Activated CD4-positive, alpha-beta T cell treated with anti-CD3 and anti-CD28 coated beads, Interleukin-2, Interleukin-4, amounts not matched to agents 100 ng/mL and 50 ng/mL, durations not matched to agents 16 hours and 8 hours (primary cell): ENCODE measurements around the gene PROS1.
A peak's percentile ranks its signal among the peaks of the same experiment; 100 is the strongest.

Source experiments
- DNase-seq: peaks from one replicate; pipeline ENCODE4 v3.0.0-alpha.2; 2020; ENCODE audit warnings: low spot score

PROS1 gene

DNA sequence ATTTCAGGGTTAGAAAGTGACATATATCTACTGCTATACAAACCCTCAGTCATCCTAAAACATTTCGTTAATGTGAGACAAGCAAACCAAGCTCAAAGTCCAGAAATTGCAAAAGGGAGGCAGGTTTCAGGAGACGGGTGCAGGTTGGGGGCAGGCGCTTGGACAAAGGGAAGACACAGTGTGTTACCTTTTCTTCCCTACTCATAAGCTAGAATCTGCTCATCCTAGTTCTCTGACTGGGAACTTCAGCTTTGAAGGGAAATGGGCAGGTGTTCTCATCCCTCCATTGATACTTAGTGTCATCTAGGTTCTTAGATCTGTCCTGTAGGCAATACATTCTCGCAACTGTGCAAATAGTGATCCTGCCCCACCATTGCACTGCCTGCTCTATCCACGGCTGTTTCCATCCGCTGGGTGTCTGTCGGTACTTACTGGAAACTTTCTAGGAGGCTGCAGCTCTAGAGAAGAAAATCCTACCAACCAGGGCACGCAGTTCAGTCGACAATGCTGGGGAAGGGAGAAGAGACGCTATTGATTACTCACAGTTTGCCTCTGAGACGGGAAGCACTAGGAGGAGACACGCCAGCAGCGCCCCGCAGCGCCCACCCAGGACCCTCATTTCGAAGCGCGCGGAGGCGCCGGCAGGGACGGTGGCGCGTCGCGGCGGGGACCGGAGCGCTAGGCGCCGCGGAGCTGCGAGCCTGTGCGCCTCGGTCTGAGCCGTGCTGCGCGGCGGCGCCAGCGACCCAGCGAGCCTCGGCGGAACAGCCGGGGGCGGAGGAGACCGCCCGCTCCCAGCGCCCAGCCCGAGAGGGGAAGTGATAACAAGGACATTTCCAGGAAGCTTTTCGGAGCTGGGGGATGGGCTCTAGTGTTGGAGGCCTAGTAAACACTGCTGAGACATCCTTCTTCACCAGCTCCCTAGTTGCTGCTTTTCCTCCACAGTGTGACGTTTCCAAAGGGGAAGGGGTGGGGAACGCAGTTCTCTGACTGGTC is at the start of gene PROS1:
Gene PROS1, minus strand, starts transcription at position 766 of the 996 bp plus-strand sequence. Its CDS starts 147 bp downstream, at position 619.
- DNase-seq: peak; percentile 41

DNA sequence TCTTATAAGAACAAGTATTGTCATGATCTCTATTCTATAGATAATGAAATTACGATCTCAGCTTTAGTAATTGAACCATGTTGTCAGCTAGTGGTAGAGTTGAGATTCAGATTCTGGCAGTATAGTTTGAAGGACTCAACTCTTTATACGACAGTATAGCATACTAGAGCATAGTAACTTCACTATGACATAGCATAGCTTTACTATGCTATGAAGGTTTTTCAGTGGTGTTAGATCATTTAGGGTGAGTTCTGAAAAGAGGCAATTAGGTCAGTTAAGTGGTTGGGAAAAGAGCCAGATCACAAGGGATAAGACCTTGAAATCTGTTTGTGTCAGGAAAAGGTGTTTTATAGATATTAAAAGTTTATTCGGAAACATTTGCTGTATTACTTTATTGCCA is 46.6 kb upstream of the PROS1 start:
- no peak for DNase-seq

DNA sequence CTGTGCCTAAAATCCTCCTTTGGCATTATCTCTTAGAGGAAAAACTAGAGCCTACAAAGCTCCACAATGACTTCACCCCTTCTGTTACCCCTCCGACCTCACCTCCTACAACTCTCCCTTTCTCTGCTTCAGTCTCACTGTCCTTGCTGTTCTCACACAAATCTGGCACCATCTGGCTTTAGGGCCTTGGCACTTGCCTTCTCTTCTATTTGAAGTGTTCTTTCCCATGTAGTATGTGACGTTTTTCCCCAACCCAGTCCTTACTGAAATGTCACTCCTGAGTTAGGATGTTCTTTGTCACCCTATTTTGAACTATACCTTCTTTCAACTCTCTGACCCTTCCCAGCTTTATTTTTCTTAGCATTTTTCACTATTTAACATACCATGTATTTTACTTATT is 46.0 kb upstream of the PROS1 start:
- DNase-seq: no peak

DNA sequence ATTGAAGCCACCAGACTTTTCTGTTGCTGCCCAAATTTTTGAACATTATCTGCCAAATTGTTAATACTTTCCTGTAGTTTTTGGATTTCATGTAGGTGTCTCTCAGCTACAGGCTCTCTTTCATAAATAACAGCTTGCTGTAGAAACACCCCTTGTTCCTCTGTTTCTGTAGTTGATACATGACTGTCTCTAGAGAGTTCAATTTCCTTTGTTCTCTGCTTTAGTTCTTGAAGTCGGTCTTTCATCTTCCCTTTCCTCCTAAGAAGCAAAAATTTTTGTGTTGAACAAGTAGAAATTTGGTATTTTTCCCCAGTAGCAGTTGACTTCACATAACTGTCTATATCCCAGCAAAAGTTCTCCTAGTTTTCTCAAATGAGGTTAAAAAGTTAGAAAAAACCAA is 41.3 kb upstream of the PROS1 start:
- no peak for DNase-seq

DNA sequence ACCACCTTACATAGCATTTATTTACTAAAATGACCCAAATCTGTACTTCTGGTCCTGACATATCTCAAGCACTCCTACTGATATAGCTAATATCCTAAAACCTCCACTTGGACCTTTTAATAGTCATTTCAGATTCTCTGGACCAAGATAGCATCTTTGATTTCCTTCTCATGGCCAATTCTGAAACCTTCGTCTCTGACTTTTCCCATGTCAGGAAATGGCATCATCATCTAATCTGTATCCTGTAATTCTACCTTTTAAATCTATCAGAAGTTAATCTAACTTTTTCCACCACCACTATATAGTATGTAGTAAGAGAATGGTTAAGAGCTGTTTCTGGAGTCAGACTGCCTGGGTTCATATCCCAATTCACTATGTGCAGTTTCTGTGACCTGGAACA is 38.5 kb upstream of the PROS1 start:
- peak; percentile 42 for DNase-seq

DNA sequence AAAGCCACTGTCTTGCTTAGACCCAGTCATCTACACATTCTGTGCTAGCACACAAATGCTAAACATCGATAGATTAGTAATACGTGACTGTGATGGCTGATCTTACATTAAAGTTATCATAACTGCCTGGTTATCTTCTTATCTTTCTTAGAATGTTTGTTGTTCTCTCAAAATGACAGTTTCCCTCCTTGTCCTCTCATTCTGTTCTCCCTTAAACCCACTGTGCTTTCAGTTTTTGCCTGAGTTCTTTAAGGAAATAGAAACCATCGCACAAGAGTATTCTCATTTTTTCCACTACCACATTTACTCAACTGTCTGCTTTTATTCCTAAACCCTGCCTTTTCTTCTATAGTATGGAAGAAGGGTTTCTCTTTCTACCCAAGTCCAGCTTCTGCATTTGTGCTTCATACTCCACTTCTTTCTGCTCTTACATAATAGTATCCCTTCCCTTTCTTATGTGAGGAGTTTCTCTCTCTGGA is 37.6 kb upstream of the PROS1 start:
- peak; percentile 82 for DNase-seq

DNA sequence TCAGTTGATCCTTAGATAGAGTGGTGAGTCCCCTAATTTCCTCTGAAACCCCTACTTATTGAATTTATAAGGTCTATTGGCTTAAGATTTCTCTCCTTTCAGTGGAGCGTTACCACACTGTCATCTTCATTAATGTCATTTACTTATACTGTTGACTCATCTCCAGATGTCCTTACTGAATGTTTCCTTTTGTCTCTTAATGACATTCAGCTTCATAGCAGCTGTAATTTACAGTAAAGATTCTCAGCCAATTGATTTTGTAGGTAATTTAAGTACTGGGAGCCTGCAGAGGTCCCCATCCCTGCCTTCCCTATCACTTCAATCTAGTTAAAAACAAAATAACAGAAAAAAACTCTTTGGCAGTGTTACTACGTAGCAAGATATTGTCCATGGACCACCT is 35.9 kb upstream of the PROS1 start:
- peak; percentile 16 for DNase-seq

DNA sequence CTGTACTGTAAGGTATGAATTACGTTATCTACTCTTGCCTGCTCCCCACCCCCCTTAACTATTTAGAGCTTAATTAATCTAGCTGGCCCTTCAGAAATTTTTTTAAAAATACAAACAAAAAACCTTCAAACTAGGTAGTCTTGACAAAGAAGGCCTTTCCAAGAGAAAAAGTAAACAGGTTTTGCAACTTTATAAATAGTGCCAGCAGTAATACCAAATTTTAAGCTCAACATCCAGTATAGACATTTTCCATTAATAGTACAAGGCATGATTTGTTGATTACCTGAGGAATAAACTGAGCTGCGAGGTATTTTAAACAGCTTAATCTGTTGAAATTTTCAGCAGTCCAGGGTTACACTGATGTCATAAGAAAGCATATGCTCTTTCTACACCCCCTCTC is 34.6 kb upstream of the PROS1 start:
- no peak for DNase-seq

DNA sequence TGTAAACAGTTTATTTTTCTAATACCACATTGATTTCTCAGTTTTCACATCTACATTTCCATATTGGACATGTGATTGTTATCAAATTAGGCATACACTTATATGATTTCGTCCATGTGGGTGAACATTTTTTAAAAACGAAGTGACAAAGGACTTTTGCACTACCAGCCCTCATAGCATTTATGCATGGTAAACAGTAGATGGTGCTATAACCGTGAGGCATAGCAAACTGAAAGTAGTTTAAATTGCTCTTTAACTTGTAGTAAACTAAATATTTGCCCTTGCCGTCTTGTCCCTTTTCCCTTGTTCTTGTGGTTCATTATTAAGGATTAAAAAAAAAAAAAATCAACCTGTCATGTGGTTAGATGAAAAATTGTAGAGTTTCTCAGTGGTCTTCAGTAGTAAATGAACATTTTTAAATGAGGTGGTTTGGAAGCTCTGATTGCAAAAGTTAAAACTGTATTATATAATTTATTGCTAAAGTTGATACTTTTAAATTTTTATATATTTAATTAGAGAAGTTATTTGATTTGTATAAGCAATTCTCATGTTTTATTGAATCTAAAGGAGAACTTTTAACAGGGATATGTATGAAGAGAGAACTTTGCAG is 30.7 kb upstream of the PROS1 start:
- peak; percentile 54 for DNase-seq

DNA sequence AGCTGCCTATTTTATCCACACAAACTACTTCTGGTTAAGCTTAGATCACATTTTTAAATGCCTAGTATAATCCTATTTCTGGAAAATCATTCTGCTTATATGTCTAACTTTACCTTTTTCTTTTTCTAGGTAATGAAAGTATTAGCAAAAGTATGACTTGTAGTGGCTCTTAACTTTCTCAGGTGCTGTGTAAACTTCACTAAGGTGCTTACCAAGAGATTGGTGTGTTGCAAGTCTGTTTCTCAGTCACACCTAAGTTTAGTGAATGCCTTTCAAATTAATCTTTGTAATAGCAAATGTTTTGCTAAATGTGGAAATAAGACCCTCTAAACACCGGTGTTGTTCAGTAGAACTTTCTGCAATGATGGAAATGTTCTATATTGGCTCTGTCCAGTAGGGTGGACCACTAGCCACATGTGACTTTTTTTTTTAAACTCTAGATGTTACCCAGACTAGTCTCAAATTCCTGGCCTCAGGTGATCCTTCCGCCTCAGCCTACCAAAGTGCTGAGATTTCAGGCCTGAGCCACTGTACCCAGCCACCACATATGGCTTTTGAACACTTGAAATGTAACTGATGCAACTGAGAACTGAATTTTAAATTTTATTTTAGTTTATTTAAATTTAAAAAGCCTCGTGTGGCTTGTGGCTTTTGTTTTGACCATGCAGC is 28.3 kb upstream of the PROS1 start:
- DNase-seq: no peak

DNA sequence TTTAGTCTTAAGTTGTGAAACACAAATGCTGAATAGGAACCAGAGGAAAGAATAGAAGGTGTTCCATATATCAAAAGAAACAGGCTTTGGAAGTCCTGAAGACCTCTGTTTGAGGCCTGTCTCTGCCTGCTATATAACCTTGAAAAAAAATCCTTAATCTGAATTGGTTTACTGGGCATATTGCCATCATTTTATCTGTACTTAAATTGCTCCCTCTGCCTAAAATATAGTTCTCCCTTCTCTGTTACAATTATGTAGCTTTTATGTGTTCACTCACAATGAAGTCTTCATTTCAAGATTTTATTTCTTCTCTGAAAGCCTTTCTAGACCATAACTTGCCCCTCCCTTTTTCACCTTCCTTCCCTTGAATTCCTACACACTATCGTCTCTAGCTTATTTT is 27.5 kb upstream of the PROS1 start:
- no peak for DNase-seq

DNA sequence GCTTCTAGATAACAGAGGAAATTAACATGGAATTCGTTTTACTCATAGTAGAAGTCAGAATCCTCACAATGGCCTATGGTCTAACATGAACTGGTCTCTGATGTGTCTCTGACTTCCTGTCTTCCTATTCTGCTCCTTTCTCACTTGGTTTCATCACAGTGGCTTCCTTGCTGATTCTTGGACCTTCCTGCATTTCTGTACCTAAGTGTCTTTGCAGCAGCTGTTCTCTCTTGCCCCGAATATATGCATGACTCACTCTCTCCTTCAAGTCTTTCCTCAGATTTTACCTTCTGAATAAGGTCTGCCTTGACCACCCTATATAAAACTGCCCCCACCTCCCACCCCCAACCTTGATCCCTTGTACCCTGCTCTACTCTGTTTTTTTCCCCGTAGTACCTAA is 20.4 kb upstream of the PROS1 start:
- DNase-seq: no peak

DNA sequence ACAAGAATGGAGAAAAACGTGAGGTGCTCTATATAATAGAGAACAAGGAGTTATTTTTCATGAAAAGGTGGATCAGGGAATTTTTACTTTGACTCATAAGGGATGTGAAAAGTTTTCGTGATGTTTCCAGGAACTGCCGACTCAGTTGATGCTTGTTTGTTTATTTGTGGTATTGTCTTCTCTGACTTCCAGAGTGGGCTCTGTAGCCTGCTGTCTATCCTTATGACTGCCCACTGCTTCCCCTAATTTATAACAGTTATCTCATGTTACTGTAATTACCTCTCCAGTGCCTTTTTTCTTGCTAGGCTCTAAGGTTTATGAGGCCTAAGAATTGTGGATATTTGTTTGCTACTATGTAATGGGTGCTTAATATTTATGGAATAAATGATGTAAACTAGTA is 18.5 kb upstream of the PROS1 start:
- no peak for DNase-seq

DNA sequence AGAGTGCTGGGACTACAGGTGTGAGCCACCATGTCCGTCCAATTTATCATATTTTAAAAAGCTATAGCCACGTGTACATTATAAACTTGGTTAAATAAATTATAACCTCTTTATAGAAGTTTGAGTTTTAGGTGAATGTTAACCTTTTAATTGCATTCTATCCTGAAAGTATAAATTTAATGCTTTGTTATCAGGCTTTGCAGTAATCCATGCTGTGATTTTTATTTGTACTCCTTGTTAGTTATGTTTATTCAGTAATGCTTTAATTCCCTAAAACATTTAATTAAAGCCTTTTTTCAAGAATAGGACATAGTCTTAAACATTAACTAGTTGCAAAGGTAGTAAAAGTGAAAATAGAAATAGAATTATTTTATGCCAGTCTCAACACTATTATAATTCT is 17.9 kb upstream of the PROS1 start:
- DNase-seq: no peak

DNA sequence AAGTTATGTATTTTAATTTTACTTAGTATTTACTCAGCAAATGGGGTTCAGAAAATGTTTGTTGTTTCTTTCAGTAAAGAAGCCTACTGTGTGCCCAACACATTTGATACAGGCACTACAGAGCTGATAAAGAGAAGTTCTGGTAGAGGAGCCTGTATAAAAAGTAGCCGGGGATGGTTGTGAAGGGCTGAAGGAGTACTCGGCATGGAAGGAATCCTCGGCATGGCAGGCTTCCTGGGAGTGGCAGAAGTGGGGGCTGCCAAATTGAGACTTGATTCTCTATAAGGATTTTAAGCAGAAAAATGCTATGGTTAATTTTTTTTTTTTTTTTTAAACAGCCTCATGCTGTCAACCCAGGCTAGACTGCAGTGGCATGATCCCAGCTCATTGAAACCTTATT is 15.5 kb upstream of the PROS1 start:
- no peak for DNase-seq

DNA sequence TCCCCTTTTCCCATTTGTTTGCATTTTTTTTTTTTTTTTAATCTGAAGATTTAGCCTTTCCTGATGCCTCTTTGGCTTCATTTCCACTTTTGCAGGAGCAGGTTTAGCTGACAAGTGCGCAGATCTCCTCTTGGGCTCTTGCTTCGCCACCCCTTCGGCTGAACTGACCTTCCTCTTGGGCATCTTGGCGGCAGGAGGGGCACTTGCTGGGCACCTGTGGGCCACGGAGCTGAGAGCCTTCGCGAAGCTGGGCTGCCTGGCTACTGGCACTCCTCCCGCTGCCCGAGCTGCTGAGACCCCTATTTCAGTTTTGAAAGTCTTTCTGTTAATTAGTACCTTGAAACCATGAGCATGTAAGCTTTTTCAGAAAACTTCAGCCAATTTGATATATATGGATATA is 15.1 kb upstream of the PROS1 start:
- no peak for DNase-seq

DNA sequence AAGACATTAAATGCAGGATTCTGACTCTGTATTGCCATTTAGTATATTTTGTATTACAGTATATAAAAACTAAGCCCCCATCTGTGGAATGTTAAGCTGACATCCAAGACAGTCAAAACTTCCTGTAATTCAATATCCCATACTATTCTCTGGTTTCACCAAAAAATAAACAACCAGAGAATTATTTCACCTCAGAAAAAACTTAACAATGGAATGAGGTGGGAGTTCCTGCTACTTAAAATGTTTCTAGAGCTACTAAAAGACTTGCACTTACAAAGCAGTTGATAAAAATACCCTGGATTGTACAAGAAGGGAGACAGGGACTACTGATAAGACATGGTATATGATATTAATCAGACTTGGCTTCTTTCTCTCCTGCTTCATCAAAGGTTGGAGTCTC is 14.6 kb upstream of the PROS1 start:
- no peak for DNase-seq

DNA sequence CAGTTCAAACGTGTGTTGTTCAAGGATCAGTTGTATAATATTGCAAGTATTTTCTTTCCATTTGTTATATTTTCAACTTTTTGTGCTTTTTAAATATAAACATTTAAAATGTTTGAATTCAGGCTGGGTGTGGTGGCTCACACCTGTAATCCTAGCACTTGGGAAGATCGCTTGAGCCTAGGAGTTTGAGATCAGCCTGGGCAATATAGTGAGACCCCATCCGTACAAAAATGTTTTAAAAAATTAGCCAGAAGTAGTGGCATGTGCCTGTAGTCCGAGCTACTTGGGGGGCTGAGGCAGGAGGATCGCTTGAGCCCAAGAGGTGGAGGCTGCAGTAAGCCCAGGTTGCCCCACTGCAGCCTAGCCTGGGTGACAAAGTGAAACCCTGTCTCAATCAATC is 10.9 kb upstream of the PROS1 start:
- DNase-seq: no peak

DNA sequence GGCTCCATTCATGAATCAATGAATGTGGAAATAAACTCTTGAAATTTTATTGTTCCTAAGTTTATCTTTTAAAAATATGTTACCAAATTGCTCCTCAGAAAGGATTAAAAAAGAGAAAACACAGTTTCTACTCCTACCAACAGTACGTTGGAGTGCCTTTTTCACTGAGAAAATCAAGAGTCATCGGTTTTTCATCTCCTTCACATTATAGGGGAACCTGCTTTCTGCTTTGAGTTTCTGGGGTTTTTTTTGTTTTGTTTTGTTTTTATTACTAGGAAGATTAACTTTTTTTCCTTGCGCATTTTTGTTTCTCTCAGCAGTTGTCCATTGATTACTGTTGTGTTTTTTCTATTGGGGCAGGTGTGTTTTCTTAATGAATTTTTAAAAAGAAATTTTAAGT is 9.7 kb upstream of the PROS1 start:
- DNase-seq: no peak

DNA sequence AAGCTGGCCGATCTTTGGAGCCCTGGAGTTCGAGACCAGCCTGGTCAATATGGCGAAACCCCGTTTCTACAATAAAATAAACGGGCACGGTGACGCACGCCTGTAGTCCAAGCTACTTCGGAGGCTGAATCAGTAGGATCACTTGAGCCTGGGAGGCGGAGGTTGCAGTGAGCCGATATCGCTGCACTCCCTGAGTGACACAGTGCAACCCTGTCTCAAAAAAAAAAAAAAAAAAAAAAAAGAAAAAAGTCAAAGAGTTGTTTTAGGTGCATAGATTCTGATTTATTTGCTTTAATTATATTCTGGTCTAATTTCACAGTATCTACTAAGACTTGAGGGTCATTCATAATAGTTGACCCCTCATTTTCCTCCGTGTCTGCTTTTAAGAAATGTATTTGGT is 8.0 kb upstream of the PROS1 start:
- DNase-seq: no peak

DNA sequence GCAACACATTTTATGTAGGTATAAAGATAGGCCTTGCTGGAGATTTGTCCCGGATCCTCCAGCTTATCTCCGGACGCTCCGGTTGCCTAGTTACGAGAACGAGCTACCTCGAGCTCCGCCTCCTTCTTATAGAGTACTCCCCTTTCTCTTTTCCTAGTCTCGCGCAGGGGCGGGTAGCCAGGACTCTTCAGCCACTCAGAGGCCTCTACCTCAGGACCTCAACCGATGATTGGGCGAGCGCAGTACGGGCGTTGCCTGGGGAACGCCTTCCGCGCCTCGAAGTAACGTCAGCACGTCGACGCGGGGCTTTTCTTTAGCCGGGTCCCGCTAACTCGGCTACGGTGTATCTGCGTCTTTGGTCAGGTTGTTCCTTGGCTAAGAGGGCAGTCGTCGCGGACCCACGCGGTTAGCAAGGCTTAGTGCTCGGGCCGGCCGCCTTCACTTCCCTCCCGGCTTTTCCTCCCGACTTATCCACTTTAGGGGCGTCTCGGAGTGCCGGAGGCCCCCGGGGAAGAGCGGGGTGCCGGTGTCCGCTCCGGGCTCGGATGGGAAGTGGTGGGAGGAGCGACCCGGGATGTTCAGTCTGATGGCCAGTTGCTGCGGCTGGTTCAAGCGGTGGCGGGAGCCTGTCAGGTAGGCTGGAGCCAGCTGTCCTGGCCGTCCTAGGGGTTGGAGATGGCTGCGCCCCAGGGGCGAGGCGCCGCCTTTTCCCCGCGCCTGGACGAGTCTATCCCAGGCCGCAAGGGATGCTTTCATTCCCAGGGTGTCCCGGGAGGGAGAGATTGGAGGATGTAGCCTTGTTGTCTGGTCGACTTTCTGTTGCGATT is 6.4 kb upstream of the PROS1 start, which contains the start of gene ARL13B:
Gene ARL13B, plus strand, starts transcription at position 306 of the 827 bp plus-strand sequence. Its CDS starts 269 bp downstream, at position 575.
- DNase-seq: peak; percentile 96

DNA sequence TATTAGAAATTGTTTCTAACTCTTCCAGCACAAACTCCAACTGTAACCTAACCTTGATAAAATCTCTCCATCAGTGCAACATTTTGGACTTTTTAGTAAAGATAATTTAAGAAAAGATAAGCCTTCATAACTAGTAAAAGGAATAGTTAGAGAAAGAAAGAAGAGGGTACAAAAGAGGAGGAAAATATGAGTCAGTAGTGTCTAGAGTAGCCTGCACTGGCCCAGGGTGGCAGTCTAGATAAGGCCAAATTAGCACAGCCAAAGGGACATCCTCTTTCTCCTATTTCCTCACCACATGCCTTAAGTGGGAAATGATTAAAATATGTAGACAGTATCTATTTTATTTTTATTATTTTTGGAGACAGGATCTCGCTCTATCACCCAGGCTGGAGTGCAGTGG is 3.7 kb downstream of the PROS1 start:
- DNase-seq: no peak
